ENCODE data around the gene KYAT1. TPM values are rescaled to one million over a fixed set of nuclear protein-coding genes. Genes with fewer than 3 reads are reported as not detected.
A peak's percentile ranks its signal among the peaks of the same experiment; 100 is the strongest.
"Not testable (repeated sequence)": the region's sequence is repeated elsewhere in the genome, so short reads cannot be mapped to it uniquely, and the experiment has no call there.

KYAT1 gene
- polyA plus RNA-seq, 4 donors: 4.1 to 7.5 (median 5.2) TPM

- peak in 1 of 2 donors; percentile 41 for DNase-seq
Measured at GRCh38 chr9:128861501-128861900, 20.2 kb downstream of the KYAT1 start.

GRCh38 chr9:128860937-128861336 lies 20.8 kb downstream of the KYAT1 start:
- DNase-seq: no peak
- Histone ChIP-seq H3K9me3 (ENCODE audit: control insufficient read depth in 2 of 2, insufficient read depth in 1 of 2, low read depth in 1 of 2, low read length in 1 of 2) (no peaks in the 10 kb centered on the region), H3K4me1 (ENCODE audit: control insufficient read depth in 3 of 3, insufficient read depth in 2 of 3, low read depth in 1 of 3, low read length in 2 of 3) (peaks cover 0 to 29% (median 0%) of the 10 kb centered on the region in 3 donors), H3K27ac (ENCODE audit: low read depth in 1 of 3, low read length in 2 of 3) (no peak overlapping the region), H3K4me3 (ENCODE audit: low read depth in 1 of 3, low read length in 3 of 3) (no peak overlapping the region), H3K36me3 (ENCODE audit: control insufficient read depth in 3 of 3, insufficient read depth in 2 of 3, low read depth in 1 of 3, low read length in 3 of 3) (no peaks in the 10 kb centered on the region), H3K27me3 (ENCODE audit: control insufficient read depth in 3 of 3, insufficient read depth in 3 of 3, low read length in 3 of 3) (no peaks in the 10 kb centered on the region)
- no peak for FAIRE-seq
- 85 to 93% (median 88%) methylated on average over 5 of the region's 5 CpGs for WGBS, 3 donors

More at GRCh38 chr9:128861501-128861900, 20.2 kb downstream of the KYAT1 start:
- Histone ChIP-seq H3K36me3 (ENCODE audit: control insufficient read depth in 3 of 3, insufficient read depth in 2 of 3, low read depth in 1 of 3, low read length in 3 of 3) (no peaks in the 10 kb centered on the region), H3K4me3 (ENCODE audit: low read depth in 1 of 3, low read length in 3 of 3) (no peak overlapping the region), H3K9me3 (ENCODE audit: control insufficient read depth in 2 of 2, insufficient read depth in 1 of 2, low read depth in 1 of 2, low read length in 1 of 2) (no peaks in the 10 kb centered on the region), H3K27me3 (ENCODE audit: control insufficient read depth in 3 of 3, insufficient read depth in 3 of 3, low read length in 3 of 3) (no peaks in the 10 kb centered on the region), H3K27ac (ENCODE audit: low read depth in 1 of 3, low read length in 2 of 3) (no peak overlapping the region), H3K4me1 (ENCODE audit: control insufficient read depth in 3 of 3, insufficient read depth in 2 of 3, low read depth in 1 of 3, low read length in 2 of 3) (peaks cover 0 to 24% (median 0%) of the 10 kb centered on the region in 3 donors)
- WGBS, 3 donors: 75 to 92% (median 78%) methylated on average over 5 to 6 of the region's 6 CpGs
- FAIRE-seq: no peak

- H3K27ac ChIP-seq (ENCODE audit: low read depth in 1 of 3, low read length in 2 of 3); H3K36me3 ChIP-seq (ENCODE audit: control insufficient read depth in 3 of 3, insufficient read depth in 2 of 3, low read depth in 1 of 3, low read length in 3 of 3); H3K4me3 ChIP-seq (ENCODE audit: low read depth in 1 of 3, low read length in 3 of 3); H3K27me3 ChIP-seq (ENCODE audit: control insufficient read depth in 3 of 3, insufficient read depth in 3 of 3, low read length in 3 of 3); DNase-seq; FAIRE-seq; H3K9me3 ChIP-seq (ENCODE audit: control insufficient read depth in 2 of 2, insufficient read depth in 1 of 2, low read depth in 1 of 2, low read length in 1 of 2): not testable (repeated sequence)
- WGBS, 3 donors: 94 to 97% (median 96%) methylated on average over 7 of the region's 7 CpGs
- peaks cover 0 to 26% (median 0%) of the 10 kb centered on the region in 3 donors for H3K4me1 ChIP-seq (ENCODE audit: control insufficient read depth in 3 of 3, insufficient read depth in 2 of 3, low read depth in 1 of 3, low read length in 2 of 3)
Measured at GRCh38 chr9:128858476-128858875, 23.3 kb downstream of the KYAT1 start.

- not testable (repeated sequence) for H3K36me3 ChIP-seq (ENCODE audit: control insufficient read depth in 3 of 3, insufficient read depth in 2 of 3, low read depth in 1 of 3, low read length in 3 of 3); FAIRE-seq; H3K27ac ChIP-seq (ENCODE audit: low read depth in 1 of 3, low read length in 2 of 3); H3K4me3 ChIP-seq (ENCODE audit: low read depth in 1 of 3, low read length in 3 of 3); DNase-seq; H3K27me3 ChIP-seq (ENCODE audit: control insufficient read depth in 3 of 3, insufficient read depth in 3 of 3, low read length in 3 of 3)
- Histone ChIP-seq H3K4me1 (ENCODE audit: control insufficient read depth in 3 of 3, insufficient read depth in 2 of 3, low read depth in 1 of 3, low read length in 2 of 3) (peaks cover 0 to 17% (median 0%) of the 10 kb centered on the region in 3 donors), H3K9me3 (ENCODE audit: control insufficient read depth in 2 of 2, insufficient read depth in 1 of 2, low read depth in 1 of 2, low read length in 1 of 2) (peaks cover 0 to 17% of the 10 kb centered on the region in 2 donors)
- WGBS, 3 donors: 96 to 98% (median 96%) methylated on average over 6 of the region's 6 CpGs
Measured at GRCh38 chr9:128854454-128854853, 27.3 kb downstream of the KYAT1 start.

- FAIRE-seq: peak; percentile 5
- not testable (repeated sequence) for H3K4me3 ChIP-seq (ENCODE audit: low read depth in 1 of 3, low read length in 3 of 3); H3K36me3 ChIP-seq (ENCODE audit: control insufficient read depth in 3 of 3, insufficient read depth in 2 of 3, low read depth in 1 of 3, low read length in 3 of 3); H3K27me3 ChIP-seq (ENCODE audit: control insufficient read depth in 3 of 3, insufficient read depth in 3 of 3, low read length in 3 of 3); DNase-seq; H3K27ac ChIP-seq (ENCODE audit: low read depth in 1 of 3, low read length in 2 of 3)
- 80 to 94% (median 91%) methylated on average over 2 of the region's 2 CpGs for WGBS, 3 donors
- Histone ChIP-seq H3K4me1 (ENCODE audit: control insufficient read depth in 3 of 3, insufficient read depth in 2 of 3, low read depth in 1 of 3, low read length in 2 of 3) (peaks cover 0 to 17% (median 0%) of the 10 kb centered on the region in 3 donors), H3K9me3 (ENCODE audit: control insufficient read depth in 2 of 2, insufficient read depth in 1 of 2, low read depth in 1 of 2, low read length in 1 of 2) (peaks cover 0 to 28% of the 10 kb centered on the region in 2 donors)
Measured at GRCh38 chr9:128852646-128853045, 29.1 kb downstream of the KYAT1 start.

GRCh38 chr9:128851779-128852600 lies 29.8 kb downstream of the KYAT1 start:
- H3K4me1 ChIP-seq (ENCODE audit: control insufficient read depth in 3 of 3, insufficient read depth in 2 of 3, low read depth in 1 of 3, low read length in 2 of 3): peaks cover 0 to 13% (median 0%) of the 10 kb centered on the region in 3 donors
- H3K36me3 ChIP-seq (ENCODE audit: control insufficient read depth in 3 of 3, insufficient read depth in 2 of 3, low read depth in 1 of 3, low read length in 3 of 3); H3K4me3 ChIP-seq (ENCODE audit: low read depth in 1 of 3, low read length in 3 of 3); FAIRE-seq; H3K27me3 ChIP-seq (ENCODE audit: control insufficient read depth in 3 of 3, insufficient read depth in 3 of 3, low read length in 3 of 3); H3K27ac ChIP-seq (ENCODE audit: low read depth in 1 of 3, low read length in 2 of 3): not testable (repeated sequence)
- DNase-seq: peak; percentile 31 to 32
- H3K9me3 ChIP-seq (ENCODE audit: control insufficient read depth in 2 of 2, insufficient read depth in 1 of 2, low read depth in 1 of 2, low read length in 1 of 2): peaks cover 0 to 29% of the 10 kb centered on the region in 2 donors
- WGBS, 3 donors: 76 to 81% (median 77%) methylated on average over 10 of the region's 10 CpGs

GRCh38 chr9:128851024-128851423 lies 30.7 kb downstream of the KYAT1 start:
- H3K27me3 ChIP-seq (ENCODE audit: control insufficient read depth in 3 of 3, insufficient read depth in 3 of 3, low read length in 3 of 3); H3K36me3 ChIP-seq (ENCODE audit: control insufficient read depth in 3 of 3, insufficient read depth in 2 of 3, low read depth in 1 of 3, low read length in 3 of 3); DNase-seq; H3K27ac ChIP-seq (ENCODE audit: low read depth in 1 of 3, low read length in 2 of 3); H3K4me1 ChIP-seq (ENCODE audit: control insufficient read depth in 3 of 3, insufficient read depth in 2 of 3, low read depth in 1 of 3, low read length in 2 of 3); H3K4me3 ChIP-seq (ENCODE audit: low read depth in 1 of 3, low read length in 3 of 3); FAIRE-seq: not testable (repeated sequence)
- peaks cover 0 to 29% of the 10 kb centered on the region in 2 donors for H3K9me3 ChIP-seq (ENCODE audit: control insufficient read depth in 2 of 2, insufficient read depth in 1 of 2, low read depth in 1 of 2, low read length in 1 of 2)
- WGBS, 3 donors: 87 to 93% (median 90%) methylated on average over 10 of the region's 10 CpGs

- FAIRE-seq: no peak
- Histone ChIP-seq H3K9me3 (ENCODE audit: control insufficient read depth in 2 of 2, insufficient read depth in 1 of 2, low read depth in 1 of 2, low read length in 1 of 2) (peaks cover 0 to 29% of the 10 kb centered on the region in 2 donors), H3K4me1 (ENCODE audit: control insufficient read depth in 3 of 3, insufficient read depth in 2 of 3, low read depth in 1 of 3, low read length in 2 of 3) (peaks cover 0 to 4% (median 0%) of the 10 kb centered on the region in 3 donors), H3K36me3 (ENCODE audit: control insufficient read depth in 3 of 3, insufficient read depth in 2 of 3, low read depth in 1 of 3, low read length in 3 of 3) (peaks cover 0 to 4% (median 0%) of the 10 kb centered on the region in 3 donors), H3K27ac (ENCODE audit: low read depth in 1 of 3, low read length in 2 of 3) (no peak overlapping the region), H3K27me3 (ENCODE audit: control insufficient read depth in 3 of 3, insufficient read depth in 3 of 3, low read length in 3 of 3) (no peaks in the 10 kb centered on the region), H3K4me3 (ENCODE audit: low read depth in 1 of 3, low read length in 3 of 3) (no peak overlapping the region)
- DNase-seq: no peak
- 98 to 100% (median 100%) methylated on average over 1 of the region's 1 CpG for WGBS, 3 donors
Measured at GRCh38 chr9:128847803-128848202, 33.9 kb downstream of the KYAT1 start.
